Ovary (tissue), 9 donors: ENCODE measurements around the gene CDO1. TPM values are rescaled to one million over a fixed set of nuclear protein-coding genes. Genes with fewer than 3 reads are reported as not detected.

Experiments
- DNase-seq, 5 donors: peaks; one replicate each; pipeline ENCODE4 v3.0.0-alpha.2; 2019 to 2020
- H3K27ac ChIP-seq, 2 donors: fragments of 200-600 bp; one replicate each; pipeline versions ENCODE4 v1.5.1 to v1.8.0; 2019 to 2022
- H3K27me3 ChIP-seq: fragments of 200-600 bp; one replicate; pipeline ENCODE4 v1.8.0; 2022
- H3K36me3 ChIP-seq: fragments of 200-600 bp; sonication (generic); one replicate; pipeline ENCODE4 v1.5.1; 2019
- H3K4me1 ChIP-seq: one replicate; pipeline ENCODE4 v1.8.1; 2013; ENCODE audit warnings: mild to moderate bottlenecking, moderate library complexity; ENCODE audit not compliant: insufficient read depth
- H3K4me3 ChIP-seq: fragments of 200-600 bp; sonication (generic); one replicate; pipeline ENCODE4 v1.5.1; 2017
- H3K9me3 ChIP-seq, 2 donors: fragments of 200-600 bp in 1 of 2; sonication (generic) in 1 of 2; one replicate each; pipeline versions ENCODE4 v1.5.1 to v1.8.1; 2013 to 2019; ENCODE audit warnings: mild to moderate bottlenecking in 1 of 2, moderate library complexity in 1 of 2
- CTCF ChIP-seq, 3 donors: fragments of 450-650 bp in 2 of 3; fragments of 200-600 bp in 1 of 3; IDR thresholded peaks; one replicate each; pipeline versions ENCODE4 v1.5.1 to v1.8.0; 2016 to 2022; ENCODE audit warnings: antibody characterized with exemption in 3 of 3, mild to moderate bottlenecking in 1 of 3
- EP300 ChIP-seq: sonication (generic); formaldehyde crosslinking; IDR thresholded peaks from one replicate; pipeline ENCODE4 v1.6.1; 2017; ENCODE audit warnings: antibody characterized with exemption
- POLR2A ChIP-seq: fragments of 450-650 bp; IDR thresholded peaks from one replicate; pipeline ENCODE4 v1.6.1; 2017; ENCODE audit warnings: antibody characterized with exemption, mild to moderate bottlenecking, moderate library complexity
- WGBS, 3 donors: extraction: QIAGEN DNeasy Blood & Tissue Kit in 1 of 3; methylation state at CpG; one replicate each; pipeline versions ENCODE4 v1.1.5 to v1.1.7; 2013 to 2017; 5-methylcytosine and 5-hydroxymethylcytosine counted together
- intact Hi-C, 4 donors: fragments of 100-400 bp; cut with DNase I; formaldehyde crosslinking; loops; one replicate each; pipeline versions ENCODE4 v1.11.0 to v1.15.1; 2022 to 2023
- polyA plus RNA-seq, 2 donors: library from polyadenylated mRNA; stranded (reverse); fragments of 200-250 nt in 1 of 2; fragments of 350-450 nt in 1 of 2; fragmentation: Illumina TruSeq in 1 of 2; extraction: RNeasy Lipid Tissue Mini Kit (QIAGEN cat#74804) in 1 of 2; gene quantifications; one replicate each; pipeline ENCODE4 v1.2.3, GENCODE V29; 2013 to 2014
- total RNA-seq, 7 donors: library from RNA; depleted of rRNA in 2 of 7; stranded (reverse); fragments of >200 nt in 2 of 7; fragmentation: NEBNext Ultra II Directional in 3 of 7; extraction: Animal tissue kit (Norgen Biotek cat#: 25700) in 3 of 7; gene quantifications; one replicate each; pipeline versions ENCODE4 v1.1.0 to v1.2.4, GENCODE V29; 2016 to 2023
- donor health status: DM: no; HTN: no; CAD: no; lungs with moderate emphysema.
- donor health status: DM: no; HTN: no; CAD: no.
- donor health status: Bipolar disorder and iron deficiency.
- donor health status: DM: yes; HTN: yes; CAD: no.
- donor health status: DM: no; HTN: no; CAD: no.
- donor health status: DM: yes; HTN: yes; CAD: no.

CDO1 gene
- total and polyA plus RNA-seq, 9 donors: 9.2 to 36.7 (median 16.6) TPM

- intact Hi-C loops: no loop called here
- Histone ChIP-seq H3K9me3 (no peaks in the 10 kb centered on the region), H3K27ac (peak overlapping the region in 1 of 2 donors; percentile 84), H3K36me3 (no peaks in the 10 kb centered on the region), H3K4me3 (peak overlapping the region; percentile 59), H3K27me3 (no peaks in the 10 kb centered on the region), H3K4me1 (peaks cover 4% of the 10 kb centered on the region)
- TF ChIP-seq CTCF (IDR thresholded peaks at IDR 0.05) (peak in 1 of 3 donors; percentile 8), POLR2A (no peak)
- peak in 3 of 5 donors; percentile 8 to 54 (median 35) for DNase-seq
- WGBS, 3 donors: 1 to 3% (median 2%) methylated on average over 40 to 48 of the region's 48 CpGs
Measured at GRCh38 chr5:115815693-115816225, 700 bp downstream of the CDO1 start.

DNA sequence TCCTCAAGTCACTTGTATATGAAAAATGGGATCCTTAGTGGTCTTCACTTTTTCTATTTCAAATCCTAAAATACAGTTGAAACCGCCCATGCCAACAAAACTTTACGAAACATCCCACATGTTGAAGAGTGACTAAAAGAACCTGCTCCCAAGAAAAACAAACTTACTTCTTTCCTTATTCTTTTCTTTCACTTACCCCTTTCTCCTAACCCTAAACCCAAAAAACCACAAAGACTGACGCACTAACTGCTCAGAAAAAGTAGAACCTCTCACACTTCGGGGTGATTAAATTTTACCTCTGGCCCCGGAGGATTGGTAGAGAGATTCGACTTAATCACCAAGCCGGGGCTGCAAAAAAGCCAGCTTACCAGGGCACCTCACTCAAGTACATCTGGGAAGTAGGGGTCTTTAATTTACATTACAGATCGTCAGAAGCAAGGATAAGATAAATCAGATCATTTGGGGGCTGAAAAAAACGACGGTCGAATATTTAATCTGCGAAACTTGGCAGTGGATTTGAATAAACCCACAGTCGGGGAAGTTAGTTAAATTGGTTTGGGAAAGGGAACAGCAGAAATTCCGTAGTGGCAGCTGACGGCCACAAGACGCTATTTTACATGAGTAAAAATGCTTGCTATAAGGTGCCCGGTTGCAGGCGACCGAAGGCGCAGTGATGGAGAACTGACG, 1.3 kb downstream of the CDO1 start:
- H3K27ac ChIP-seq: no peak overlapping the region
- no peak for TF ChIP-seq CTCF (IDR thresholded peaks at IDR 0.05)
- 45 to 52% (median 46%) methylated on average over 21 of the region's 21 CpGs for WGBS, 3 donors
- intact Hi-C loops: no loop called here
- DNase-seq: no peak
- H3K4me3 ChIP-seq: peak overlapping the region; percentile 59
- H3K27me3 ChIP-seq: no peaks in the 10 kb centered on the region
- H3K36me3 ChIP-seq: no peaks in the 10 kb centered on the region
- H3K9me3 ChIP-seq: no peaks in the 10 kb centered on the region
- peaks cover 4% of the 10 kb centered on the region for H3K4me1 ChIP-seq

DNA sequence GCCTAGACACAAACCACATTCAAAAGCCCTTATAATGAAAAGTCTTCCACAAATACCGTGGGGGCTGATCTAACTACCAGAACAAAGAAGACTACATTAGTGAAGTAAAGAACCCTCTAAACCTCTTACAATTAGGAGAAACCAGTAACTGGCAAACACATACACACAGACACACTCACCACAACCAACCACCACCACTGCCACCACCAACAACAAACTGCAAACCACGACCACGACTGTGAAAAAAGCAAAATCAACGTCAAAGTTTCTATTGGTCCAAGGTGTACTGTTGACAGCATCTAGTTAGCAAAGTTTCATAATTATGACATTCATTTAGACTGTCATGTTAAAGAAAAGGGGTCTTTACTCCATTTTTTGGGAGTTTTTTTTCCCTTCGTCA, 2.7 kb downstream of the CDO1 start:
- TF ChIP-seq POLR2A (no peak), CTCF (IDR thresholded peaks at IDR 0.05) (no peak), EP300 (no peak)
- Histone ChIP-seq H3K4me1 (peaks cover 4% of the 10 kb centered on the region), H3K9me3 (no peaks in the 10 kb centered on the region), H3K36me3 (no peaks in the 10 kb centered on the region), H3K27ac (no peak overlapping the region), H3K4me3 (no peak overlapping the region), H3K27me3 (no peaks in the 10 kb centered on the region)
- DNase-seq: no peak
- intact Hi-C loops: no loop called here
- WGBS, 3 donors: 94 to 95% (median 95%) methylated on average over 5 of the region's 5 CpGs

- Histone ChIP-seq H3K4me3 (no peak overlapping the region), H3K27me3 (no peaks in the 10 kb centered on the region), H3K4me1 (peaks cover 4% of the 10 kb centered on the region), H3K36me3 (no peaks in the 10 kb centered on the region), H3K9me3 (no peaks in the 10 kb centered on the region), H3K27ac (no peak overlapping the region)
- 88 to 95% (median 94%) methylated on average over 1 of the region's 1 CpG for WGBS, 3 donors
- no peak for DNase-seq
- TF ChIP-seq POLR2A (no peak), CTCF (IDR thresholded peaks at IDR 0.05) (no peak), EP300 (no peak)
- intact Hi-C loops: no loop called here
Measured at GRCh38 chr5:115812372-115812771, 4.1 kb downstream of the CDO1 start.
